Astrocyte (in vitro differentiated cells and primary cell): ENCODE data around the gene ULK1. TPM values are rescaled to one million over a fixed set of nuclear protein-coding genes. Genes with fewer than 3 reads are reported as not detected.

Source experiments
- DNase-seq: peaks from one replicate; pipeline ENCODE4 v3.0.0-alpha.2; 2010; ENCODE audit warnings: low read depth
- FAIRE-seq: peaks from 2 replicates; lab custom pipeline; 2011; peaks lifted over from hg19 to GRCh38; lab: Jason Lieb, UNC
- H2AFZ ChIP-seq: 2 replicates; pipeline ENCODE4 v1.6.0; 2012; ENCODE audit warnings: low read depth, low read length, inconsistent platforms
- H3K27ac ChIP-seq: 2 replicates; pipeline ENCODE4 v1.5.1; 2011; ENCODE audit warnings: low read depth, low read length, inconsistent platforms
- H3K27me3 ChIP-seq: 2 replicates; pipeline ENCODE4 v1.6.0; 2011; ENCODE audit warnings: low read length, inconsistent platforms; ENCODE audit not compliant: insufficient read depth
- H3K36me3 ChIP-seq: 2 replicates; pipeline ENCODE4 v1.5.1; 2011; ENCODE audit warnings: low read length, inconsistent platforms; ENCODE audit not compliant: insufficient read depth
- H3K4me1 ChIP-seq: 2 replicates; pipeline ENCODE4 v1.5.1; 2011; ENCODE audit warnings: low read length, inconsistent platforms; ENCODE audit not compliant: insufficient read depth
- H3K4me2 ChIP-seq: 2 replicates; pipeline ENCODE4 v1.6.0; 2012; ENCODE audit warnings: low read length, inconsistent platforms
- H3K4me3 ChIP-seq: 2 replicates; pipeline ENCODE4 v1.5.1; 2011; ENCODE audit warnings: low read depth, mild to moderate bottlenecking, low read length, inconsistent platforms; ENCODE audit not compliant: insufficient read depth
- H3K79me2 ChIP-seq: 2 replicates; pipeline ENCODE4 v1.6.0; 2012; ENCODE audit warnings: mild to moderate bottlenecking, low read length, inconsistent platforms; ENCODE audit not compliant: insufficient read depth
- H3K9ac ChIP-seq: 2 replicates; pipeline ENCODE4 v1.6.0; 2012; ENCODE audit warnings: mild to moderate bottlenecking, low read length, inconsistent platforms
- H3K9me3 ChIP-seq: 2 replicates; pipeline ENCODE4 v1.5.1; 2012; ENCODE audit warnings: low read depth, mild to moderate bottlenecking, low read length, inconsistent platforms; ENCODE audit not compliant: insufficient read depth
- H4K20me1 ChIP-seq: 2 replicates; pipeline ENCODE4 v1.6.0; 2012; ENCODE audit warnings: low read length, inconsistent platforms; ENCODE audit not compliant: insufficient read depth
- H3K27ac Mint-ChIP-seq: one replicate; pipeline ENCODE4 v1.8.0; 2021; ENCODE audit warnings: mild to moderate bottlenecking, mixed read lengths; ENCODE audit not compliant: unreplicated experiment
- H3K27me3 Mint-ChIP-seq: one replicate; pipeline ENCODE4 v1.8.0; 2021; ENCODE audit warnings: low read depth, mixed read lengths; ENCODE audit not compliant: unreplicated experiment
- H3K36me3 Mint-ChIP-seq: one replicate; pipeline ENCODE4 v1.8.0; 2021; ENCODE audit warnings: low read depth, mixed read lengths; ENCODE audit not compliant: unreplicated experiment
- H3K4me1 Mint-ChIP-seq: one replicate; pipeline ENCODE4 v1.8.0; 2021; ENCODE audit warnings: low read depth, mixed read lengths; ENCODE audit not compliant: unreplicated experiment
- H3K4me3 Mint-ChIP-seq: one replicate; pipeline ENCODE4 v1.8.0; 2021; ENCODE audit warnings: mild to moderate bottlenecking, moderate library complexity, mixed read lengths; ENCODE audit not compliant: unreplicated experiment
- H3K9me3 Mint-ChIP-seq: one replicate; pipeline ENCODE4 v1.8.0; 2021; ENCODE audit warnings: mild to moderate bottlenecking, mixed read lengths; ENCODE audit not compliant: unreplicated experiment
- CTCF ChIP-seq: IDR thresholded peaks from 2 replicates; pipeline ENCODE4 v1.5.1; 2011; ENCODE audit warnings: low read depth, mild to moderate bottlenecking, inconsistent platforms, low read length, moderate library complexity; ENCODE audit not compliant: insufficient read depth
- EZH2 ChIP-seq: IDR thresholded peaks from 2 replicates; pipeline ENCODE4 v1.6.1; 2012; ENCODE audit warnings: mild to moderate bottlenecking, low read length, inconsistent platforms; ENCODE audit not compliant: insufficient read depth
- total RNA-seq: library from RNA; stranded (reverse); gene quantifications from 2 replicates; pipeline ENCODE4 v1.2.1, GENCODE V29; 2021

Gene ULK1
- total RNA-seq, 1 donor from 2014 or later = 51.8 TPM

DNA sequence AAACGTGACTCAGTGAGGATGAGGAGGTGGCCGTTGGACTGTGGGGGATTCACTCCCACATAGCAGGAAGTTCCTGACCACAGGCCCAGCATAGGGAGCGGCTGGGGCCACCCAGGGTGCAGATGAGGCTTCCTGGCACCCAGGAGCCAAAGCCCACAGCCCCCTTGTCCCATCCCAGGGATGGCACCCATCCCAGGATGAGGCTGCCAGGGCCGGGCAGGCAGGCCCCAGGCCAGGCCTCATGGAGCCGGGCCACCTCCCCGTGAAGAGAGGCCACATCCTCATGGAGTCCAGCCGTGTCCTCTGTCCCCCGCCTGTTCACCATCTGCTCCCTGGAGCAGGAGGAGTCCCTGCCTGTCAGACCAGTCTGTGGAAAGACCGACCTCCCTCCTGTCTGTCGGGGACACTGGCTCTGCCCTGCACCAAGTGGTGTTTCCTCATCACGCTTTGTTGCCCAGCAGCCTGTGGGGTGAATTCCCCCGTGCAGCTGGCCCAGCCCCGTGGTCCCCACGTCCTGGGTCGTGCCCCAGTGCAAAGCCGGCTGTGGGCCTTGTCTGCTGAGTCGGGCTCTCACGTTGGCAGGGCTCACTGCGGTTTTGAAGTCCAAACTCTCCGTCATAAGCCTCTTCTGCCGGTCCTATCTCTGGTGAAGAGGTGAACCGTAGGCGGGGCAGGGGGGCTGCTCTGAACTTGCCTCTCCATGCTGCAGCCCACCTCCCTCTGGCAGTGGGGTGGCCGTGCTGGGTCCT, 41.7 kb upstream of the ULK1 start:
- Histone ChIP-seq H2AFZ (peak overlapping the region; percentile 30), H3K9me3 (no peaks in the 10 kb centered on the region), H3K4me3 (no peak overlapping the region), H3K4me2 (peak overlapping the region; percentile 48), H3K9ac (peak overlapping the region; percentile 16), H3K36me3 (no peaks in the 10 kb centered on the region), H4K20me1 (no peaks in the 10 kb centered on the region), H3K4me1 (peaks cover 14% of the 10 kb centered on the region), H3K79me2 (no peaks in the 10 kb centered on the region), H3K27ac (no peak overlapping the region), H3K27me3 (no peaks in the 10 kb centered on the region)
- no peak overlapping the region for H3K27ac Mint-ChIP-seq
- H3K27me3 Mint-ChIP-seq = peaks cover 20% of the 10 kb centered on the region
- H3K4me1 Mint-ChIP-seq = no peaks in the 10 kb centered on the region
- H3K36me3 Mint-ChIP-seq = no peaks in the 10 kb centered on the region
- no peaks in the 10 kb centered on the region for H3K9me3 Mint-ChIP-seq
- DNase-seq (no peak), FAIRE-seq (no peak)
- no peak for TF ChIP-seq CTCF
- no peak for TF ChIP-seq EZH2
- no peak overlapping the region for H3K4me3 Mint-ChIP-seq

- no peak overlapping the region for H3K27ac ChIP-seq
- H4K20me1 ChIP-seq = no peaks in the 10 kb centered on the region
- no peaks in the 10 kb centered on the region for H3K36me3 ChIP-seq
- peaks cover 14% of the 10 kb centered on the region for H3K4me1 ChIP-seq
- peaks cover 21% of the 10 kb centered on the region for H3K27me3 Mint-ChIP-seq
- H3K4me3 Mint-ChIP-seq = no peak overlapping the region
- H2AFZ ChIP-seq = no peak overlapping the region
- TF ChIP-seq CTCF = no peak
- no peak for TF ChIP-seq EZH2
- DNase-seq = no peak
- no peak overlapping the region for H3K9ac ChIP-seq
- H3K27me3 ChIP-seq = no peaks in the 10 kb centered on the region
- H3K36me3 Mint-ChIP-seq = no peaks in the 10 kb centered on the region
- H3K9me3 ChIP-seq = no peaks in the 10 kb centered on the region
- no peaks in the 10 kb centered on the region for H3K9me3 Mint-ChIP-seq
- no peak overlapping the region for H3K4me2 ChIP-seq
- H3K79me2 ChIP-seq = no peaks in the 10 kb centered on the region
- no peak overlapping the region for H3K4me3 ChIP-seq
- H3K27ac Mint-ChIP-seq = no peak overlapping the region
- FAIRE-seq = no peak
- H3K4me1 Mint-ChIP-seq = no peaks in the 10 kb centered on the region
Observed at GRCh38 chr12:131853832-131854797, 40.3 kb upstream of the ULK1 start.
